Measurements from ENCODE around the gene GPR61. TPM values are rescaled to one million over a fixed set of nuclear protein-coding genes. Genes with fewer than 3 reads are reported as not detected.

The GPR61 gene
- total RNA-seq, 6 experiments from 2014 or later = not detected

GRCh38 chr1:109565241-109565640 is 25.6 kb downstream of the GPR61 start:
- TF ChIP-seq, protein P1, sequence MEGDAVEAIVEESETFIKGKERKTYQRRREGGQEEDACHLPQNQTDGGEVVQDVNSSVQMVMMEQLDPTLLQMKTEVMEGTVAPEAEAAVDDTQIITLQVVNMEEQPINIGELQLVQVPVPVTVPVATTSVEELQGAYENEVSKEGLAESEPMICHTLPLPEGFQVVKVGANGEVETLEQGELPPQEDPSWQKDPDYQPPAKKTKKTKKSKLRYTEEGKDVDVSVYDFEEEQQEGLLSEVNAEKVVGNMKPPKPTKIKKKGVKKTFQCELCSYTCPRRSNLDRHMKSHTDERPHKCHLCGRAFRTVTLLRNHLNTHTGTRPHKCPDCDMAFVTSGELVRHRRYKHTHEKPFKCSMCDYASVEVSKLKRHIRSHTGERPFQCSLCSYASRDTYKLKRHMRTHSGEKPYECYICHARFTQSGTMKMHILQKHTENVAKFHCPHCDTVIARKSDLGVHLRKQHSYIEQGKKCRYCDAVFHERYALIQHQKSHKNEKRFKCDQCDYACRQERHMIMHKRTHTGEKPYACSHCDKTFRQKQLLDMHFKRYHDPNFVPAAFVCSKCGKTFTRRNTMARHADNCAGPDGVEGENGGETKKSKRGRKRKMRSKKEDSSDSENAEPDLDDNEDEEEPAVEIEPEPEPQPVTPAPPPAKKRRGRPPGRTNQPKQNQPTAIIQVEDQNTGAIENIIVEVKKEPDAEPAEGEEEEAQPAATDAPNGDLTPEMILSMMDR (IDR thresholded peaks at IDR 0.05) = no peak
- Histone ChIP-seq H3K36me3 (no peaks in the 10 kb centered on the region), H3K4me1 (peaks cover 0 to 54% (median 16%) of the 10 kb centered on the region in 4 donors), H3K4me3 (no peak overlapping the region), H3K27ac (no peak overlapping the region), H3K9me3 (no peaks in the 10 kb centered on the region), H3K27me3 (no peaks in the 10 kb centered on the region)
- intact Hi-C loops (cut with DNase I) = no loop called here
- no peak for ATAC-seq
- WGBS (ENCODE audit: insufficient coverage, low coverage, low lambda C conversion rate, missing lambda C conversion rate) = 93% methylated on average over 3 of the region's 3 CpGs
- no peak for DNase-seq

DNA sequence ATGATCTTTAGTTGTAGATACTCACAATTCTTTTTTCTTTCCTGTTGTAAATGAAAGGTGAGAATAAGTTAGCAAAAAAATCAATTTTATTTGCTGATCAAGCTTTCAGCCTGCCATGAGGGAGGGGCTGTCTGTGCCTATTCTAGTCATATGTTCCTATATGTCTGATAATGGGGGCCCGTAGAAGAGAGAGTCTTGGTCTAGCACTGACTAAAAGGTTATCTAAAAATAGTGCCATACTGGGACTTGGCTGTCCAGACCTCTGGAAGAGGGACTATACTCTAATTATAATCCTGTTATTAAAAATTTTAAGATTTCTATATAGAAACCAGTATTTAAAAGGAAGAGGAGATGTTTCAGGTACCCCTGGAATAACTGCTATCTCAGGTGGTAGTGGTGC is 27.3 kb downstream of the GPR61 start:
- H3K9me3 ChIP-seq = no peaks in the 10 kb centered on the region
- H3K27ac ChIP-seq = no peak overlapping the region
- peaks cover 0 to 54% (median 16%) of the 10 kb centered on the region in 4 donors for H3K4me1 ChIP-seq
- H3K27me3 ChIP-seq = no peaks in the 10 kb centered on the region
- no peaks in the 10 kb centered on the region for H3K36me3 ChIP-seq
- ATAC-seq = no peak
- no peak overlapping the region for H3K4me3 ChIP-seq
- TF ChIP-seq, protein P1 (IDR thresholded peaks at IDR 0.05) = no peak
- TF ChIP-seq POLR2A (IDR thresholded peaks at IDR 0.05) = no peak
- intact Hi-C loops (cut with DNase I) = no loop called here
- WGBS (ENCODE audit: insufficient coverage, low coverage, low lambda C conversion rate, missing lambda C conversion rate) = 67% methylated on average over 1 of the region's 1 CpG
- DNase-seq = no peak

DNA sequence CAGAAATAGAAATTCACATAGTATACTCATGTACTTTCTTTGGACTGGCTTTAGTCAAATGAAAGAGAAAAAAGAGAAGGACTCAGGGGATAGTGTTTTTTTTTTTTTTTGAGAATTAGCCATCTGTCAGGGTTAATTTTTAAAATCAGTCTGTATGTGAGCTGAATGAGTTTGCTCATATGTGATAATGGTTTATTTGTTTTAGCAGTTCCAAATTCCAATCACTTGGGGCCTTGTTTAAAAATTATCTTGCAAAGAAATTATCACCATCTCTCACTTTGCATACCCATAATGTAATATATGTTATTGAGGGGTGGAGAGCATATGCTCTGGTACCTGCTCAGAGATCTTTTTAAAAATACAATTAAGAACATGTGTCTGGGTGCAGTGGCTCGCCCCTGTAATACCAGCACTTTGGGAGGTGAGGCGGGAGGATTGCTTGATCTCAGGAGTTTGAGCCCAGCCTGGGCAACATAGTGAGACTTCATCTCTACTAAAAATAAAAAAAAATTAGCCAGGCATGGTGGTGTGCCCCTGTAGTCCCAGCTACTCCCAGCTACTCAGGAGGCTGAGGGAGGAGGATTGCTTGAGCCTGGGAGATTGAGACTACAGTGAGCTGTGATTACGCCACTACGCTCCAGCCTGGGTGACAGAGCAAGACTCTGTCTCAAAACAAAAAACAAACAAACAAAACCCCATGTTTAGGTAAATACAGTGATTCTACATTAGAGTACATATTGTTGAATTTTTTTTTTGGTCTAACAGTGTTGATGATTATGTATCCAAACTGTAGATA is 28.4 kb downstream of the GPR61 start:
- TF ChIP-seq POLR2A (IDR thresholded peaks at IDR 0.05) = no peak
- TF ChIP-seq, protein P1 (IDR thresholded peaks at IDR 0.05) = peak in 2 of 4 donors; percentile 6 to 8
- no peak for DNase-seq
- ATAC-seq = peak; percentile 48 to 75 (median 58)
- Histone ChIP-seq H3K36me3 (no peaks in the 10 kb centered on the region), H3K4me3 (no peak overlapping the region), H3K27me3 (no peaks in the 10 kb centered on the region), H3K27ac (no peak overlapping the region), H3K4me1 (peaks cover 0 to 45% (median 15%) of the 10 kb centered on the region in 4 donors), H3K9me3 (no peaks in the 10 kb centered on the region)
- WGBS (ENCODE audit: insufficient coverage, low coverage, low lambda C conversion rate, missing lambda C conversion rate) = 79% methylated on average over 2 of the region's 4 CpGs
- intact Hi-C loops (cut with DNase I) = no loop called here

GRCh38 chr1:109569323-109569722 is 29.7 kb downstream of the GPR61 start:
- TF ChIP-seq POLR2A (IDR thresholded peaks at IDR 0.05) = no peak
- TF ChIP-seq, protein P1 (IDR thresholded peaks at IDR 0.05) = no peak
- WGBS (ENCODE audit: insufficient coverage, low coverage, low lambda C conversion rate, missing lambda C conversion rate) = 54% methylated on average over 1 of the region's 1 CpG
- intact Hi-C loops (cut with DNase I) = no loop called here
- ATAC-seq (no peak), DNase-seq (no peak)
- Histone ChIP-seq H3K9me3 (no peaks in the 10 kb centered on the region), H3K27me3 (no peaks in the 10 kb centered on the region), H3K36me3 (no peaks in the 10 kb centered on the region), H3K4me1 (peaks cover 0 to 32% (median 12%) of the 10 kb centered on the region in 4 donors), H3K27ac (no peak overlapping the region), H3K4me3 (no peak overlapping the region)

Measured in right lobe of liver (tissue), 6 donors.